GM10248 (cell line): ENCODE measurements around the gene SLC25A10.

ENCODE experiments used
- CTCF ChIA-PET: fragments of 300-600 bp; sonication (Branson Sonifier 250); formaldehyde crosslinking; extraction: SDS; loops from one replicate; lab custom pipeline; 2021; ENCODE audit warnings: antibody characterized with exemption; lab: Yijun Ruan, JAX
- POLR2A ChIA-PET: fragments of 350-650 bp; sonication (Branson Sonifier 250); formaldehyde crosslinking; extraction: SDS; loops from one replicate; lab custom pipeline; 2020; ENCODE audit warnings: antibody characterized with exemption; lab: Yijun Ruan, JAX
- DNase-seq: peaks from one replicate; pipeline ENCODE4 v3.0.0; 2012; ENCODE audit errors: extremely low spot score
- CTCF ChIP-seq: IDR thresholded peaks from 2 replicates; pipeline ENCODE4 v1.5.1; 2012; ENCODE audit warnings: mild to moderate bottlenecking, low read depth; ENCODE audit errors: extremely low read depth, missing control alignments, control extremely low read depth

SLC25A10 gene

GRCh38 chr17:81717049-81717765 is 5.1 kb downstream of the SLC25A10 start:
- POLR2A ChIA-PET = interaction anchor here (0.6 kb wide), 1 partner anchor 18 kb away, joined by 6 read pairs; no protein-coding TSS in a partner anchor
- no peak for DNase-seq
- CTCF ChIA-PET = no interaction called here
- TF ChIP-seq CTCF = no peak

DNA sequence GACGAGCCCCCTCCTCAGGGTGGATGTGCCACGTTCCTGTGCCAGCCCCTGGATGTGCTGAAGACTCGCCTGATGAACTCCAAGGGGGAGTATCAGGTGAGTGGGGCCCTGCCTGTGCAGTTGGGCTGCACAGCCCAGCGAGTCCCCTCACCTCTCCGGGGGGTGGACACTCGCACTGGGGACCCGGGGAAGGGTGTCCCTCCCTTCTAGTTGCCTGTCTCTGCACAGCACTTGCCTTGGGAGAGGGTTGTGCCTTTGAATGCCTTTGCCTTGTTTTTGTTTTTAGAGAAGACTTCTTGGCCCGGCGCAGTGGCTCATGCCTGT is 5.6 kb downstream of the SLC25A10 start:
- CTCF ChIA-PET = no interaction called here
- POLR2A ChIA-PET = no interaction called here
- TF ChIP-seq CTCF = no peak
- DNase-seq = no peak

DNA sequence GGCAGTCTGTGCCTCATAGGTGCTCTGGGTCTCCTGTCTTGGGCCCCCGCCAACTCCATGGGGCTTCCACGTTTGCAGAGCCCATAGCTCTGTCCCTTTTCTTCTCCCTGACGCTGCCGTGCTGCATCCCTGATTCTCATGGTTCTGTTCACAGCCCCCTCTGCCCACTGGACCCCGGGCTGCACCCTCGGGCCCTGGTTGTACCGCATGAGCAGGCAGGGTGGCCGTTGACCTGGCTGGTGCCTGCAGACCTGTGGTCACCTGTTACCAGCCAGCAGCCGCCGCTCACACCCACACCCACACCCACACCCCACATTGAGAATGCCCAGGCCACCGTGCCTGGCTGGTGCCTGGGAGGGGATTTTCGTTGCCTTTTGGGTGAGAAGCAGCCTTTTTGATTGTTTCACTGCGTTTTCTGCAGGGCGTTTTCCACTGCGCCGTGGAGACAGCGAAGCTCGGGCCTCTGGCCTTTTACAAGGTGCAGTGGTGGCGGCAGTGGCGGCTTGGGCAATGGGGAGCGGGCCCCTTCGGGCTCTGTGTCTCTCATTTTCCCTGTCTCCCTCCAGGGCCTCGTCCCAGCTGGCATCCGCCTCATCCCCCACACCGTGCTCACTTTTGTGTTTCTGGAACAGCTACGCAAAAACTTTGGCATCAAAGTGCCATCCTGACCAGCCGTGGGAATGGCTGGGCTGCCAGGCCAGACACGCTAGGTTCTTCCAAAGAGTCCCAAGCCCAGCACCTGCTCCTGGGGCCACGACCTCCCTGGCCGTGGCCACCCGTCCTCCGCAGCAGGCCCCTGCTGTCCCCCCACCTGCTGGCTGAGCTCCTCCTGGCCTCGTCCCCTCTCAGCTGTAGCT is 7.6 kb downstream of the SLC25A10 start:
- ChIA-PET CTCF (interaction anchor here (0.7 to 1.2 kb wide), 2 partner anchors 83 to 88 kb away, joined by 3 read pairs; no protein-coding TSS in a partner anchor), POLR2A (no interaction called here)
- no peak for TF ChIP-seq CTCF
- no peak for DNase-seq

- POLR2A ChIA-PET = no interaction called here
- CTCF ChIA-PET = interaction anchor here (1.2 kb wide), 1 partner anchor 82 kb away, joined by 3 read pairs; no protein-coding TSS in a partner anchor
These were observed 8.4 kb downstream of the SLC25A10 start for GRCh38 chr17:81720267-81721071.

GRCh38 chr17:81722184-81723120 is 10.4 kb downstream of the SLC25A10 start:
- TF ChIP-seq CTCF = no peak
- ChIA-PET POLR2A (no interaction called here), CTCF (interaction anchor here (0.9 to 1.1 kb wide), 2 partner anchors 11 to 13 kb away, joined by 3 to 4 read pairs; no protein-coding TSS in a partner anchor)
- DNase-seq = no peak

More at GRCh38 chr17:81720267-81721071, 8.4 kb downstream of the SLC25A10 start:
- DNase-seq = no peak
- TF ChIP-seq CTCF = no peak
